Testis (tissue), 2 donors: Measurements from ENCODE around the gene EDEM3.

Experiments
- POLR2A ChIP-seq: fragments of 450-650 bp; IDR thresholded peaks from one replicate; pipeline ENCODE4 v1.6.1; 2017; ENCODE audit warnings: antibody characterized with exemption, mild to moderate bottlenecking, moderate library complexity
- TF ChIP-seq, protein P1 (sequence below), 3 experiments: fragments of 450-650 bp in 2 of 3; fragments of 200-600 bp in 1 of 3; sonication (generic) in 1 of 3; IDR thresholded peaks; one replicate each; pipeline ENCODE4 v1.5.1; 2016 to 2019; ENCODE audit warnings: antibody characterized with exemption in 3 of 3, mild to moderate bottlenecking in 2 of 3, moderate library complexity in 1 of 3

DNA sequence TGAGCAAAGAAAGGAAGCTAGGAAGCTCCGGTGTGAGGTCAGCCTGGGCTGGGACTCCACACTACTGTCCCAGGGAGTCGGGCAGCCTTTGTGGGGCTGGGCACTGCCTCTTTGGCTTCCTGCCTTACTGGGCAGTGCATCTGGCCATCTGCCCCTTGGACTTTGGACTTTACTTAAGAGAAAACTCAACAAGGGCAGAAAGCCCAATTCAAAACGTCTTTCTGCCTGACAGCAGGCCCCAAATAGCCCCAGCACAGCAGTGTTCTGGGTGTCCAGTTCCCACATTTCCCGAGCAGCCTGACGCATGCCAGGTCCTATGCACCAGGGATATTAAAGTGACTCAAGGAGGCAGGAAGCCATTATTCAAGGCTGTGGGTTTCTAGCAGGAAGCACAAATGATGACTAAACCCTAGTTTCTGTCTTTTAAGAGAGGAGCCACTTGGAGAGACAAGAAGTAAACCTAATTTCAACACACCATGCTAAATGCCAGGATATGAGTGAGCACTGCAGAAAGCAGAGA, 37.9 kb upstream of the EDEM3 start:
- TF ChIP-seq, protein P1, sequence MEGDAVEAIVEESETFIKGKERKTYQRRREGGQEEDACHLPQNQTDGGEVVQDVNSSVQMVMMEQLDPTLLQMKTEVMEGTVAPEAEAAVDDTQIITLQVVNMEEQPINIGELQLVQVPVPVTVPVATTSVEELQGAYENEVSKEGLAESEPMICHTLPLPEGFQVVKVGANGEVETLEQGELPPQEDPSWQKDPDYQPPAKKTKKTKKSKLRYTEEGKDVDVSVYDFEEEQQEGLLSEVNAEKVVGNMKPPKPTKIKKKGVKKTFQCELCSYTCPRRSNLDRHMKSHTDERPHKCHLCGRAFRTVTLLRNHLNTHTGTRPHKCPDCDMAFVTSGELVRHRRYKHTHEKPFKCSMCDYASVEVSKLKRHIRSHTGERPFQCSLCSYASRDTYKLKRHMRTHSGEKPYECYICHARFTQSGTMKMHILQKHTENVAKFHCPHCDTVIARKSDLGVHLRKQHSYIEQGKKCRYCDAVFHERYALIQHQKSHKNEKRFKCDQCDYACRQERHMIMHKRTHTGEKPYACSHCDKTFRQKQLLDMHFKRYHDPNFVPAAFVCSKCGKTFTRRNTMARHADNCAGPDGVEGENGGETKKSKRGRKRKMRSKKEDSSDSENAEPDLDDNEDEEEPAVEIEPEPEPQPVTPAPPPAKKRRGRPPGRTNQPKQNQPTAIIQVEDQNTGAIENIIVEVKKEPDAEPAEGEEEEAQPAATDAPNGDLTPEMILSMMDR (IDR thresholded peaks at IDR 0.05) = no peak
- no peak for TF ChIP-seq POLR2A
